Stimulated activated CD8-positive, alpha-beta memory T cell treated with anti-CD3 and anti-CD28 coated beads, Interleukin-12 subunit alpha, Interleukin-12 subunit beta, amount 100 ng/mL, for 4 hours (primary cell): ENCODE measurements around the gene RNF212B.
"Not testable (repeated sequence)": the region's sequence is repeated elsewhere in the genome, so short reads cannot be mapped to it uniquely, and the experiment has no call there.

Experiments used
- DNase-seq: peaks from one replicate; pipeline ENCODE4 v3.0.0-alpha.2; 2020; ENCODE audit warnings: low read depth

The RNF212B gene

DNA sequence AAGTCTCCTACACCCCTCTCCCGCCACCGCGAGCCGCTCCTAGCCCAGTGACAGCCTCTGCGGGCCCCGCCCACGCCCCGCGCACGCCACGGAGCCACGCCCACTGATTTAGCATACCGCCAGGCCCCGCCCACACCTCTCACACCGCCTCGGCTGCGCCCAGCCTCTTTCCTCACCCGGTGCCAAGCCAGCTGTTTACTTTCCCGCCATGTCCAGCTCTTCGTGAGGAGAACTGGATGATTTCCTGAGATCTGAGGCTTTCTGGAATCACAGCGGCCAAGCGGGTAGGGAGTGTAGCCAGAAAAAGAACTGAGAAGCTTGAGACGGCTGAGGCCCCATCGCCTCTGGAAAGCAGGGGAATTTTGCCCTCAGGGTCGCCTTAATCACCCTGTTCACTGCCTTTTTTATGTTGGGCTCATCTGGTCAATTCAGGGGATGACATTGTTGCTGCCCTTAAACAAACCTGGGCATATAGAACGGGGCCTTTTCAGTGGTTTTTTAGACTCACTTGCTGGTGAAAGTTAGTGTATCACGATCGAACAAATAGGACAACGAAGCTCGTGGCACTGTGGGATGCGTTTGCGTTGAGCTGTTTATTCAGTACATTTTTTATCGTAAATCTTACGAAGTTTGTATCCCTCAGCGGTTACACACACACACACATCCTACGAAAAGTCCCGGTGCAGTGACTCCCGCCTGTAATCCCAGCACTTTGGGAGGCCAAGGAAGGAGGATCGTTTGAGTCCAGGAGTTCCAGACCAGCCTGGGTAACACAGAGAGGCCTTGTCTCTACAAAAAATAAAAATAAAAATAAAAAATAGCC is at the start of gene RNF212B:
Gene RNF212B, plus strand, starts transcription at position 165 of the 823 bp plus-strand sequence. CDS start 2,410 bp downstream, outside the sequence.
- peak; percentile 58 for DNase-seq

- DNase-seq = no peak
Measured at GRCh38 chr14:23193432-23193831, 44.3 kb upstream of the RNF212B start.

DNA sequence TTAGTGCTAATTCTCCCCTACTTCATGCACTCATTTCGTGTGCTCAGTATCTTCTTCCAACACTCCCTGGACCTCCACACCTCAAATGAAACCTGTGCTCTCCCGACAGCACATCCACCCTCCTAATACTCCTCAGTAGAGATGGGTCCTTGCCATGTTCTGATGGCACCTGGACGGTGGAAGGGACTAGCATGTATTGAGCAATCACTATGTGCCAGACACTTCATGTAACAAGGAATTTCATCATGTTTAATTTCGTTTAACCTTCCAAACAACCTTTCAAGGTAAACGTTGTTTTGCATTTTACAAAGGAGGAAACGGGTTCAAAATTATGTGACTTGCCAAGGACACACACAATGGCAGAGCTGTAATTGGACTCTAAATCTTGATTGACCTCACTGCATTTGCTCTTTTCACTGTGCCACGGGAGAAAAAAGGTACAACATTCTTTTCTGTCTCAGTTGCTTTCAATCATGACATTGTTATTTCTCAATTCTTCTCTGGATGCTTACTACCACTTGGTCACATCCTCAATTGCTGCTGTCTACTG is 42.1 kb upstream of the RNF212B start:
- DNase-seq = no peak

GRCh38 chr14:23196487-23196886 is 41.2 kb upstream of the RNF212B start:
- not testable (repeated sequence) for DNase-seq

- DNase-seq = not testable (repeated sequence)
Measured at GRCh38 chr14:23199141-23199540, 38.6 kb upstream of the RNF212B start.

DNA sequence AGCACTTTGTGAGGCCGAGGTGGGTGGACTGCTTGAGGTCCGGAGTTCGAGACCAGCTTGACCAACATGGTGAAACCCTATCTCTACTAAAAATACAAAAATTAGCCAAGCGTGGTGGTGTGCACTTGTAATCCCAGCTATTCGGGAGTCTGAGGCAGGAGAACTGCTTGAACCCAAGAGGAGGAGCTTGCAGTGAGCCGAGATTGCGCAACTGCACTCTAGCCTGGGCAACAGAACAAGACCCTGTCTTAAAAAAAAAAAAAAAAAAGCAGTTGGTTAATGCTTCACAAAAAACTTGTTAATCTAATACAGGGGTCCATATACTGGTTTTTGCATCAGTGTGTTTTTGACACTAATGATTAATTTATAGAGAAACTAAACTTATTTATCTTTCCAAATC is 35.7 kb upstream of the RNF212B start:
- DNase-seq = no peak

GRCh38 chr14:23206422-23207145 is 31.2 kb upstream of the RNF212B start:
- DNase-seq = no peak

DNA sequence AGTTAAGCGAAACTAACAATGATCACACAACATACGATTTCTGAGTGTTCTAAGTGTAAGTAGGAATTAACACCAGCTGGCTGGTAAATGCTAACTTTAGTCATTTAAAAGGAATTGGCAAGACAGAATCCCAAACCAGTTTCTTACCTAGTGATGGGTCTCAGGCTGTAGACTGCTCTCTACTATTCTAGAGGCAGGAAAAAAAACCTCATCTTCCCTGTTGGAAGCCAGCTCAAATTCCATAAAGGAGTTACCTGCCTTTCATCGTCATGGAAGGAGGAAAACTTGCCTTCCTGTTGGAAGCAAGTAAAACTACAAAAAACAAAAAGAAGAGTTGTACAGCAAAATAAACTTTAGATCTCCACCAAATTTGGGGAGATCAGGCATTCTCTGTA is 30.6 kb upstream of the RNF212B start:
- DNase-seq = no peak

DNA sequence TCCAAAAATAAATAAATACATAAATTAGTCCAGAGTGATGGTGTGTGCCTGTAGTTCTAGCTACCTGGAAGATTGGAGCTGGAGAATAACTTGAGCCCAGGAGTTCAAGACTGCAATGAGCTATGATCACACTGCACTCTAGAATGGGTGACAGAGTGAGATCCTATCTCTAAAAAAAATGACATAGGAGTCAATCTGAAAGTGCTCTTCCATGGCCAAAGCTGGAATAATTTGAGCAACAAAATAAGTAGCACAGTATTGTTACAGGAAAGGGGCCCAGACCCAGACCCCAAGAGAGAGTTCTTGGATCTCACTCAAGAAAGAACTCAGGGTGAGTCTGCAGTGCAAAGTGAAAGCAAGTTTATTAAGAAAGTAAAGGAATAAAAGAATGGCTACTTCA is 29.4 kb upstream of the RNF212B start:
- no peak for DNase-seq

DNA sequence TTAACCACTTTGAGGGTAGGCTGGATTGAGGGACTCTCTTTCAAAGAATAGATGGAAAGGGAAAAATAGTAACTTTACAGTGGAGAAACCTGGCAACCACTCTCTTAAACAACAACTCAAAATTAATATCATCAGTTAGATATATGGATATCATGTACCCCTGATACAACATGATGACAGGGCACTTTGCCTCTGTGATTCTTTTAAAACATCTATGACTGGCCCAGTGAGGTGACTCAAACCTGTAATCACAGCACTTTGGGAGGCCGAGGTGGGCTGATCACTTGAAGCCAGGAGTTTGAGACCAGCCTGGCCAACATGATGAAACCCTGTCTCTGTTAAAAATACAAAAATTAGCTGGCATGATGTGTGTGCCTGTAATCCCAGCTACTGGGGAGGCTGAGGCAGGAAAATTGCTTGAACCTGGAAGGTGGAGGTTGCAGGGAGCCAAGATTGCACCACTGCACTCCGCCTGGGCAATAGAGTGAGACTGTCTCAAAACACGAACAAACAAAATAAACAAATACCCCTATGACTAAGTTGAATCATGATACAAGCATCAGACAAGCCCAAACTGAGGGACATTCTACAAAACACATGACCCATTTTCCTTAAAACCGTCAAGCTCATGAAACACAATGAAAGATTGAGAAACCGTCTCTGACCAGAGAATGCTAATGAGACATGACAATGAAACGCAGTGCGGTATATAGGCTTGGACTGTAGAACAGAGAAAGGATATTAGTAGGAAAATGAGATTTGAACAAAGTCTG is 27.9 kb upstream of the RNF212B start:
- DNase-seq = no peak

DNA sequence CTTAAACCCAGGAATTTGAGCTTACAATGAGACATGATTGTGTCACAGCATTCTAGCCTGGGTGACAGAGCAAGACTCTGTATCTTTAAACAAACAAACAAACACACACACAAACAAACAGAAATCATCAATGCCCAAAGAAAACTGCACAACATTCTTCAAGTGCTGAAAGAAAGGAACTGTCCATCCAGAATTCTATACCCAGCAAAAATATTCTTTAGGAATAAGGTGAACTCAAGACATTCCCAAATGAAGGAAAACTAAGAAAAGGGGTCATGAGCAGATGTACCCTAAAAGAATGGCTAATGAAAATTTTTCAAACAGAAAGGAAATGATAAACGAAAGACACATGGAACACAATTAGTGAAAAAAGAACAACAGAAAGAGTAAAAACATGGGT is 22.3 kb upstream of the RNF212B start:
- DNase-seq = no peak

GRCh38 chr14:23217032-23218020 is 20.4 kb upstream of the RNF212B start:
- DNase-seq = no peak

DNA sequence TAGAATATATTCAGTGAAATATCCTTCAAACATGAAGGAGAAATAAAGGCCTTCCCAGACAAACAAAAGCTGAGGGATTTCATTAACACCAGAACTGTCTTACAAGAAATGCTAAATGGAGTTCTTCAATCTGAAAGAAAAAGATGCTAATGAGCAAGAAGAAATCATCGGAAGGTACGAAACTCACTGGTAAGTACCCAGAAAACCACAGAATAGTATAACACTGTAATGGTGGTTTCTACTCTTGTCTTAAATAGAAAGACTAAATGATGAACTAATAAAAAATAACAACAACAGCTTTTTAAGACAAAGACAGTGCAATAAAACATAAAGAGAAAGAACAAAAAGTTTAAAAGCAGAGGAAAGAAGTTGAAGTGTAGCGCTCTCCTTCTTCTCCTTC is 18.7 kb upstream of the RNF212B start:
- DNase-seq = no peak

DNA sequence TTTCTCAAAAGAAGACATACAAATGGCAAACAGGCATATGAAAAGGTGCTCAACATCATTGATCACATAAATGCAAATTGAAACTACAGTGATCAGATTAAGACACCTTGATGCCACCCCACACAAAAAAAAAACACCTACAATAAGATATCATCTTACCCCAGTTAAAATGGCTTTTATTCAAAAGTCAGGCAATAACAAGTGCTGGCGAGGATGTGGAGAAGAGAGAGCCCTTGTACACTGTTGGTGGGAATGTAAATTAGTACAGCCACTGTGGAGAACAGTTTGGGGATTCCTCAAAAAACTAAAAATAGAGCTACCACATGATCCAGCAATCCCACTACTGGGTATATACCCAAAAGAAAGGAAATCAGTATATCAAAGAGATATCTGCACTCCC is 12.8 kb upstream of the RNF212B start:
- not testable (repeated sequence) for DNase-seq

DNA sequence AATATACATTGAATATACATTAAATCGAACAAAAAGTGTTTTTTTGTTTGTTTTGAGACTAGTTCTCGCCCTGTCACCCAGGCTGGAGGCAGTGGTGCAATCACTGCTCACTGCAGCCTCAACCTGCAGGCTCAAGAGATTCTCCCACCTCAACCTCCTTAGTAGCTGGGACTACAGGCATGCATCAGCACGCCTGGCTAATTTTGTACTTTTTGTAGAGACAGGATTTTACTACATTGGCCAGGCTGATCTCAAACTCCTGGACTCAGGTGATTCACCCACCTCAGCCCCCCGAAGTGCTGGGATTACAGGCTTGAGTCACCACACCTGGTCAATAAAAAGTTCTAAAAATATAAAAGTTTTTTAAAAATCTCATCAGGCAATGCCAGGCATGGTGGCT is 10.2 kb upstream of the RNF212B start:
- DNase-seq = no peak

- no peak for DNase-seq
Measured at GRCh38 chr14:23228812-23229211, 8.9 kb upstream of the RNF212B start.

DNA sequence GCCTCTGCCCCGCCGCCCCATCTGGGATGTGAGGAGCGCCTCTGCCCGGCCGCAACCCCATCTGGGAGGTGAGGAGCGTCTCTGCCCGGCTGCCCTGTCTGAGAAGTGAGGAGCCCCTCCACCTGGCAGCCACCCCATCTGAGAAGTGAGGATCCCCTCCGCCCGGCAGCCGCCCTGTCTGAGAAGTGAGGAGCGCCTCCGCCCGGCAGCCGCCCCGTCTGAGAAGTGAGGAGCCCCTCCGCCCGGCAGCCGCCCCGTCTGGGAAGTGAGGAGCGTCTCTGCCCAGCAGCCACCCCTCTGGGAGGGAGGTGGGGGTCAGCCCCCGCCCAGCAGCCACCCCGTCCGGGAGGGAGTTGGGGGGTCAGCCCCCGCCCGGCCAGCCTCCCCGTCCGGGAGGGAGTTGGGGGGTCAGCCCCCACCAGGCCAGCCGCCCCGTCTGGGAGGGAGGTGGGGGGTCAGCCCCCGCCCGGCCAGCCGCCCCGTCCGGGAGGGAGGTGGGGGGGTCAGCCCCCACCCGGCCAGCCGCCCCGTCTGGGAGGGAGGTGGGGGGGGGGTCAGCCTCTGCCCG is 5.4 kb upstream of the RNF212B start:
- not testable (repeated sequence) for DNase-seq

DNA sequence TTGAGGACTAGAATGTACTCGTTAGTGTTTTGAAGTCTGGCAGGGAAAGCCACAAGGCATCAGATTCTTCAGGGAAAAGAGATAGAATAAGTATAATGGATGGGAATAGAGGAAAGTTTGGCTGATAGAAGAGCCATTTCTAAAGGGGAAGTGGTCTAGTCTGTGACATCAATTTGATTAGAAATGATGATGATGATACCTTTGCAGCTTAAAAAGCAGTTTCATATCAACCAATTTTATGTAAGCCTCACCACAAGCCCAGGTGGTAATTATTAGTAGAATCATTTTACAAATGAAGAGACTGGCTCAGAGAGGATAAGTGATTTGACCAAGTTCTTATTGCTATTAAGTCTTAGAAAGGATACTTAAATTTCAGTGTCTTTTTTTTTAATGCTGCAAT is 2.9 kb downstream of the RNF212B start:
- DNase-seq = no peak

- not testable (repeated sequence) for DNase-seq
Measured at GRCh38 chr14:23241061-23241715, 3.5 kb downstream of the RNF212B start.

DNA sequence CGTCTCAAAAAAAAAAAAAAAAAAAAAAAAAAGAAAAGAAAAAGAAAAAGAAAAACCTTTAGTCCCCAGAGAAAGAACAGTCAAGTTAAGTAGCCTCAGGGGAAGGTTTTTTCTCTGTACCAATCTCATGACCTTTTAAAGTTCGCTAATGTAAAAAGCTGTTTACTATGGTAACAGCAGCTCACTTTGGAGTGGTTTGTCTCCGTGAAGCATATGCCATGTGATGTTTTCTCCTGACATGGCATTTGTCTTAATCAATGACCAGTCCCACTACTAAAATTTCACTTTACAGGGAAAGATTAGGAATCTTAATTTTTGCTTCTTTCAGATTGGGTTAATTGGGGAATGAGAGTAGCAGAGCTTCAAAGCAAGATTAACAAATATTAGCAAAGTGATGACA is 4.3 kb downstream of the RNF212B start:
- DNase-seq = no peak
